Measurements from ENCODE around the gene MAP3K20.
"Not testable (repeated sequence)": the region's sequence is repeated elsewhere in the genome, so short reads cannot be mapped to it uniquely, and the experiment has no call there.

MAP3K20 gene

GRCh38 chr2:173075781-173076580 is at the start of gene MAP3K20:
Gene MAP3K20 (plus strand): TSS chr2:173075846. CDS start chr2:173091032, 15,186 bp downstream.
- intact Hi-C loops (cut with micrococcal nuclease): loop anchor here (5.0 kb wide), 2 partner anchors 34 to 136 kb away; no protein-coding TSS in a partner anchor
- H3K27ac Mint-ChIP-seq: peak within 1 kb of the TSS; percentile 90
- peaks cover 4% of the 10 kb centered on the region for H3K27me3 Mint-ChIP-seq
- H3K4me1 Mint-ChIP-seq (ENCODE audit: low read depth): peaks cover 24% of the 10 kb centered on the region
- peaks cover 8% of the 10 kb centered on the region for H3K36me3 Mint-ChIP-seq (ENCODE audit: low read depth)
- peak within 1 kb of the TSS; percentile 86 for H3K4me3 Mint-ChIP-seq
- H3K9me3 Mint-ChIP-seq: no peaks in the 10 kb centered on the region

DNA sequence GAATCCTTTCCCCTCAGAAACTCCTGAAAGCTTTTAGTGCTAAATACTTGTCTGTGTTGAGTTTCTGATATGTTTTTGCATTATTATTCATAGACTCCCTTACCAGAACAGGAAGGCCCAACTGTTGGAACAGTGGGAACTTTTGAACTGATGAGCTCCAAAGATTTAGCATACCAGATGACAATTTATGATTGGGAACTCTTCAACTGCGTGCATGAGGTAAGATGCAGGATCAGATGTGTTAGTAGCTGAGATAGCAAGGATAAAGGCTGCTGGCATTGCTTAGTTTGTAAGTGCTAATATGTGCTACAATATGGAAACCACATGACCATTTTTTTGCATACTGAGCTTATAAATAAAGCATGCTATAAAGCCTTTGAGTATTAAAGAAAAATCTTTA is 49.2 kb upstream of the MAP3K20 start:
- Mint-ChIP-seq H3K27ac (no peak overlapping the region), H3K27me3 (peaks cover 6% of the 10 kb centered on the region), H3K36me3 (ENCODE audit: low read depth) (no peaks in the 10 kb centered on the region), H3K9me3 (no peaks in the 10 kb centered on the region), H3K4me3 (no peak overlapping the region), H3K4me1 (ENCODE audit: low read depth) (peaks cover 6% of the 10 kb centered on the region)
- intact Hi-C loops (cut with micrococcal nuclease): loop anchor here (10.0 kb wide), 2 partner anchors 58 to 1318 kb away; no protein-coding TSS in a partner anchor

- H3K36me3 Mint-ChIP-seq (ENCODE audit: low read depth): no peaks in the 10 kb centered on the region
- H3K9me3 Mint-ChIP-seq: no peaks in the 10 kb centered on the region
- H3K4me3 Mint-ChIP-seq: no peak overlapping the region
- intact Hi-C loops (cut with micrococcal nuclease): loop anchor here (1.0 to 10.0 kb wide), 3 partner anchors 57 to 1317 kb away; no protein-coding TSS in a partner anchor
- H3K27me3 Mint-ChIP-seq: peaks cover 5% of the 10 kb centered on the region
- no peaks in the 10 kb centered on the region for H3K4me1 Mint-ChIP-seq (ENCODE audit: low read depth)
- no peak overlapping the region for H3K27ac Mint-ChIP-seq
These were observed 48.2 kb upstream of the MAP3K20 start for GRCh38 chr2:173027181-173028128.

- no peaks in the 10 kb centered on the region for H3K9me3 Mint-ChIP-seq
These were observed 47.5 kb upstream of the MAP3K20 start for GRCh38 chr2:173028141-173028540.

GRCh38 chr2:173028671-173029070 is 47.0 kb upstream of the MAP3K20 start:
- H3K4me3 Mint-ChIP-seq: no peak overlapping the region
- H3K36me3 Mint-ChIP-seq (ENCODE audit: low read depth): no peaks in the 10 kb centered on the region
- intact Hi-C loops (cut with micrococcal nuclease): loop anchor here (10.0 kb wide), 2 partner anchors 56 to 1316 kb away; no protein-coding TSS in a partner anchor
- H3K9me3 Mint-ChIP-seq: no peaks in the 10 kb centered on the region
- no peak overlapping the region for H3K27ac Mint-ChIP-seq
- peaks cover 3% of the 10 kb centered on the region for H3K27me3 Mint-ChIP-seq
- H3K4me1 Mint-ChIP-seq (ENCODE audit: low read depth): no peaks in the 10 kb centered on the region

More at GRCh38 chr2:173028141-173028540, 47.5 kb upstream of the MAP3K20 start:
- intact Hi-C loops (cut with micrococcal nuclease): loop anchor here (10.0 kb wide), 2 partner anchors 57 to 1317 kb away; no protein-coding TSS in a partner anchor
- H3K27me3 Mint-ChIP-seq: peaks cover 5% of the 10 kb centered on the region
- H3K4me3 Mint-ChIP-seq: no peak overlapping the region
- H3K27ac Mint-ChIP-seq: no peak overlapping the region
- no peaks in the 10 kb centered on the region for H3K4me1 Mint-ChIP-seq (ENCODE audit: low read depth)
- H3K36me3 Mint-ChIP-seq (ENCODE audit: low read depth): no peaks in the 10 kb centered on the region

DNA sequence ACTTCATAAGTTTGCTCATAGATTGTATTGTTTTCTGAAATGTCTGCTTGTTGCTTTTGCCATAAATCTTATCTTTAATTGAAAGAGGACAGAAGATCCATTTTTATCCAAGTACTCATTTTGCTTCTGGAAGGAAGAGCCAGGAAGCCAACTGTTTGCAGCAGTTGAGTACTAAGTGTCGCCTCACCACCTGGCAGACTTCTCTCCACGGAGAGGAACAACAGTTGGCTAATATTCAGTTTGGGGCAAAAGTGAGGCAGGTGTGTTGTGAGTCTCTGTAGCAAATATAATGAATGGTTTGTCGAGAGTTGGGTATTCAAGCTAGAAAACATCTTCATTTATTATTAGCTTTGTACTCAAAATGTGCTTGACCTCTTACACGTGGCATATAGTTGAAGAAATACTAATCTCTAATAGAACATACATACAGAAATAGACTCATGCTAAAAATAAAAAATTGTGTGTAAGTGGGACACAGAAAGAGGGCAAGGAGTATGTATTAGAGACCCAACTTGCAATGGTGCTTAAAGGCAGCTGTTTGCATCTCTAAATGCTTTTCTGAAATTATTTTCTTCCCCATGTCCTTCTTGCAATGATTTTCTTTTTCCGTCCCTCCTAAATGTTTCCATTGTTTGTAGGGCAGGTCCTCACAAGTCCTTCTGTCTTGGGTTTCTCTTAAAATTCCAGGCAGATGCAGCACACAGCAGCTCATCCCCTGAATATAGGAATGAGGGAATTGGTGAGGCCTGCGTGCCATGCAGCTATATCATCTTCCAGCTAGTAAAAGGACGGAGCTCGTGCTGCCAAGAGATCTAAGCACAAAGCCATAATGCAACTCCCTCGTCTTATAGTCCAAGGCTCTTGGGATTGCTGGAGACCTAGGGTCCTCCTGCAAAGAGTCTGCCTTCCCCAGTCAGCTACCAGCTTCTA is 44.8 kb upstream of the MAP3K20 start:
- Mint-ChIP-seq H3K4me3 (no peak overlapping the region), H3K4me1 (ENCODE audit: low read depth) (peaks cover 5% of the 10 kb centered on the region), H3K27me3 (peaks cover 6% of the 10 kb centered on the region), H3K27ac (no peak overlapping the region), H3K9me3 (no peaks in the 10 kb centered on the region), H3K36me3 (ENCODE audit: low read depth) (no peaks in the 10 kb centered on the region)
- intact Hi-C loops (cut with micrococcal nuclease): no loop called here

DNA sequence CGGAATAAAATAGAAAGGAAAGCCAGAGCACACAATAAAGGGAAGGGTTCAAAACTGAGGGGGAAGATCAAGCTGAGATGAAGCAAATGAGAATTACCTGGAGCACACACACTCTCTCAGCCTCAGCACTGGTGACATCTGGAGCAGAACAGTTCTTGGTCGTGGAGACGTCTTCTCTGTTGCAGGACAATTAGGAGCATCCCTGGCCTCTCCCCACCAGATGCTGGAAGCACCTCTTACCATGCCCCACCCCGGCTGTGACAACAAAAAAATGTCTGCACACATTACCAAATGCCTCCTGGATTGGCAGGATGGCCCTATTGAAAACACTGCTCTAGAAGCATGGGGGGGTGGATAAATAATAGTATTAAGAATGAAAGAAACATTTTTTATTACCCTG is 43.6 kb upstream of the MAP3K20 start:
- Mint-ChIP-seq H3K9me3 (no peaks in the 10 kb centered on the region), H3K4me1 (ENCODE audit: low read depth) (peaks cover 5% of the 10 kb centered on the region), H3K36me3 (ENCODE audit: low read depth) (no peaks in the 10 kb centered on the region), H3K27ac (no peak overlapping the region), H3K4me3 (no peak overlapping the region), H3K27me3 (peaks cover 6% of the 10 kb centered on the region)
- intact Hi-C loops (cut with micrococcal nuclease): no loop called here

DNA sequence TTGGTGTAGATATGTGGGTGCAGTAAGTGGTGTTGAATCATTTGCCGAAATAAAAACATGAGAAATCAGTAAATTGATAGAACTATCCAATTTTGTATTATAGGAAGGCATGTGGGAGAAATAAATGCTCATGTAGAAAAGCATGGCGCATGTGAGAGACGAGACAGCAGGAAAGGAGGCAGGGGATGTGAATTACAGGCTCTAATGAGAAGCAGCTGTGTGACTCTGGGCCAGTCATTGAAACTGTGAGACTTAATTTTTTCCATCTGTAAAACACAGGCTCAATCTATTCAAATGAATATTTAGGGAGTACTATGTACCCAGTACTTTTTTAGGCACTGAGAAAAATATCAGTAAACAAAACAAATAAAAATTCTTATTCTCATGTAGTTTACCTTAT is 42.6 kb upstream of the MAP3K20 start:
- H3K36me3 Mint-ChIP-seq (ENCODE audit: low read depth): no peaks in the 10 kb centered on the region
- H3K4me3 Mint-ChIP-seq: no peak overlapping the region
- H3K9me3 Mint-ChIP-seq: no peaks in the 10 kb centered on the region
- peaks cover 5% of the 10 kb centered on the region for H3K4me1 Mint-ChIP-seq (ENCODE audit: low read depth)
- H3K27ac Mint-ChIP-seq: no peak overlapping the region
- peaks cover 6% of the 10 kb centered on the region for H3K27me3 Mint-ChIP-seq
- intact Hi-C loops (cut with micrococcal nuclease): no loop called here

GRCh38 chr2:173034143-173034542 is 41.5 kb upstream of the MAP3K20 start:
- H3K4me3 Mint-ChIP-seq: no peak overlapping the region
- H3K9me3 Mint-ChIP-seq: no peaks in the 10 kb centered on the region
- H3K36me3 Mint-ChIP-seq (ENCODE audit: low read depth): no peaks in the 10 kb centered on the region
- H3K4me1 Mint-ChIP-seq (ENCODE audit: low read depth): peaks cover 10% of the 10 kb centered on the region
- no peak overlapping the region for H3K27ac Mint-ChIP-seq
- peaks cover 6% of the 10 kb centered on the region for H3K27me3 Mint-ChIP-seq
- intact Hi-C loops (cut with micrococcal nuclease): no loop called here

DNA sequence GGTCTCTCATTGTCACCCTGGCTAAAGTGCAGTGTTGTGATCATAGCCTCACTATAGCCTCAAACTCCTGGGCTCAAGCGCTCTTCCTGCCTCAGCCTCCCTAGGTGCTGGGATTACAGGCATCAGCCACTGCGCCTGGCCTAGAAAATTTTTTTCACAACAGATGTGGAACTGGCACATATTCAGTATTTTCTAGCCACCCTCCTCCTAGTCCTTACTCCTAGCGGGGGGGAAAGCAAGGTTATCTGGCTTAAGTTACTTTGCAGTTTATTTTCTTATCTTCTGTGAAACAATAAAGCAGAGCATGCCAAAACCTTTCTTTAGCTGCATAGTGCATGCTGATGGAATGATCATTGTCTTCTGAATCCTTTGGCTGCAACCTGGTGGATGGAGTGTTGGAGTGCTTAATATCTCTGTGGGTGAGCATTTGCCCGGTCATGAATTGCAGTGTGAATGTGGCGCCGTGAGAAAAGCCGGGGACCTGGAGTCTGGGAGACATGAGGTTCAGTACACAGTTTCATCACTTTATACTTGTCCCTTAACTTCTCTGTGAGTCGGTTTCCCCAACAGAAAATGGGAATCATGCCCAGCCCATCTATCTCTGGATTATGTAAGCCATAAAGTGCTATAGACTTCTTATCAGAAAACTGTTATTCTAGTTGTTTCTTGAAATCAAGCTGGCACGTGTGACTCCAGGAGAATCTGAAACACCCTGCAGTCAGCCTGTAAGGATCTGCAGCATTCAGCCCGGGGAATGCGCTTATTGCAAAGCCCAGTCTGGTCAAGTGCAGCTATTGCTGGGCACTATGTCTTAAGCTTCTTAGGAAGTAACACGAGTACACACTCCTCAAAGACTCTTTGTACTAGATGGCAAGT is 38.2 kb upstream of the MAP3K20 start:
- no peak overlapping the region for H3K27ac Mint-ChIP-seq
- no peak overlapping the region for H3K4me3 Mint-ChIP-seq
- no peaks in the 10 kb centered on the region for H3K9me3 Mint-ChIP-seq
- H3K36me3 Mint-ChIP-seq (ENCODE audit: low read depth): no peaks in the 10 kb centered on the region
- H3K4me1 Mint-ChIP-seq (ENCODE audit: low read depth): peaks cover 11% of the 10 kb centered on the region
- intact Hi-C loops (cut with micrococcal nuclease): no loop called here
- H3K27me3 Mint-ChIP-seq: peaks cover 2% of the 10 kb centered on the region

GRCh38 chr2:173038257-173038656 is 37.4 kb upstream of the MAP3K20 start:
- H3K4me1 Mint-ChIP-seq (ENCODE audit: low read depth): peaks cover 18% of the 10 kb centered on the region
- intact Hi-C loops (cut with micrococcal nuclease); H3K9me3 Mint-ChIP-seq; H3K4me3 Mint-ChIP-seq; H3K27ac Mint-ChIP-seq; H3K27me3 Mint-ChIP-seq; H3K36me3 Mint-ChIP-seq (ENCODE audit: low read depth): not testable (repeated sequence)

- H3K27ac Mint-ChIP-seq: no peak overlapping the region
- H3K27me3 Mint-ChIP-seq: no peaks in the 10 kb centered on the region
- peaks cover 19% of the 10 kb centered on the region for H3K4me1 Mint-ChIP-seq (ENCODE audit: low read depth)
- intact Hi-C loops (cut with micrococcal nuclease): loop anchor here (5.0 kb wide), 1 partner anchor 37 kb away; the partner anchor contains the start of gene MAP3K20
- no peak overlapping the region for H3K4me3 Mint-ChIP-seq
- no peaks in the 10 kb centered on the region for H3K36me3 Mint-ChIP-seq (ENCODE audit: low read depth)
- no peaks in the 10 kb centered on the region for H3K9me3 Mint-ChIP-seq
These were observed 34.9 kb upstream of the MAP3K20 start for GRCh38 chr2:173040729-173041128.
